ENCODE measurements around the gene ZNF654.
A peak's percentile ranks its signal among the peaks of the same experiment; 100 is the strongest.

The ZNF654 gene

GRCh38 chr3:88076712-88077111, 17.7 kb downstream of the ZNF654 start:
- Mint-ChIP-seq H3K36me3 (ENCODE audit: insufficient read depth) (no peaks in the 10 kb centered on the region), H3K9me3 (no peaks in the 10 kb centered on the region), H3K27me3 (no peaks in the 10 kb centered on the region), H3K27ac (ENCODE audit: low read depth) (peak overlapping the region; percentile 39), H3K4me3 (no peak overlapping the region), H3K4me1 (peaks cover 73% of the 10 kb centered on the region)
- DNase-seq (ENCODE audit: low spot score in 2 of 2), result no peak
- ATAC-seq (replicated peaks; ENCODE audit: extremely low read depth, poor library complexity, severe bottlenecking), result no peak

GRCh38 chr3:88078932-88079331, 19.9 kb downstream of the ZNF654 start:
- Mint-ChIP-seq H3K27ac (ENCODE audit: low read depth) (no peak overlapping the region), H3K9me3 (no peaks in the 10 kb centered on the region), H3K27me3 (no peaks in the 10 kb centered on the region), H3K4me3 (no peak overlapping the region), H3K4me1 (peaks cover 73% of the 10 kb centered on the region), H3K36me3 (ENCODE audit: insufficient read depth) (peaks cover 2% of the 10 kb centered on the region)
- no peak for DNase-seq (ENCODE audit: low spot score in 2 of 2)
- no peak for ATAC-seq (replicated peaks; ENCODE audit: extremely low read depth, poor library complexity, severe bottlenecking)

DNA sequence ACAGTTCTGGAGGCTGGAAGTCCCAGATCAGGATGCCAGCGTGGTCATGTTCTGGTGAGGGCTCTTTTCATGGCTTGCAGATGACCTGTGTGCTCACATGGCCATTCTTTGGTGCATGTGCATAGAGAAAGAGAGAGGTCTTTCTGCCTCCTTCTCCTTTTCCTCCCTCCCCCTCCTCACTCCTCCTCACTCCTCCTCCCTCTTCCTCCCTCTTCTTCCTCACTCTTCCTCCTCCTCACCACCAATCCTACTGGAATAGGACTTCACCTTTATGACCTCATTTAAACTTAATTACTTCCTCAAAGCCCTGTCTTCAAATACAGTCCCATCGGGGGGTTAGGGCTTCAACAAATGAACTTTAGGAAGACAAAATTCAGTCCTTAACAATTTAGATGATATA, 23.8 kb downstream of the ZNF654 start:
- Mint-ChIP-seq H3K27me3 (no peaks in the 10 kb centered on the region), H3K36me3 (ENCODE audit: insufficient read depth) (peaks cover 13% of the 10 kb centered on the region), H3K9me3 (no peaks in the 10 kb centered on the region), H3K4me3 (no peak overlapping the region), H3K27ac (ENCODE audit: low read depth) (no peak overlapping the region), H3K4me1 (peaks cover 60% of the 10 kb centered on the region)
- no peak for ATAC-seq (replicated peaks; ENCODE audit: extremely low read depth, poor library complexity, severe bottlenecking)
- no peak for DNase-seq (ENCODE audit: low spot score in 2 of 2)

DNA sequence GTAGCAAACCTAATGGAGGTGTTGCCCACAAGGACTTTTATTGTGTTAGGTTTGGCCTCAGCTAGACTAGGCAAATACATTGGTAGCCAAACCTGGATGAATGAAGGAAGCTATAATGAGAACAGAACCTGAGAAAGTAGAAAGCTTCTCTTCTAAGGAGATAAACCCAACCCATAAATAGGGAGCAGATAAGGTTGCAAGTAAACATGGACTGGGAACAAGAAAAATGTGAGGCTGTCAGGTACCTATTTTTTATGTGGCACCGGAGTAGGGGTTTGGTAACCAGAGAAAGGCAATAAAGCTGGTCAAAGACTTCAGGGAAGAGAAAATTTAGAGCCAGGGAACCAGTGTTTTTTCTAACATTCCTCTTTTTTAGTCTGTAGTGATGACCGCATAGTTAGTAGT, 25.0 kb downstream of the ZNF654 start:
- H3K4me1 Mint-ChIP-seq, result peaks cover 49% of the 10 kb centered on the region
- ATAC-seq (replicated peaks; ENCODE audit: extremely low read depth, poor library complexity, severe bottlenecking) (no peak), DNase-seq (ENCODE audit: low spot score in 2 of 2) (no peak)
- no peaks in the 10 kb centered on the region for H3K27me3 Mint-ChIP-seq
- H3K9me3 Mint-ChIP-seq, result no peaks in the 10 kb centered on the region
- H3K4me3 Mint-ChIP-seq, result no peak overlapping the region
- H3K27ac Mint-ChIP-seq (ENCODE audit: low read depth), result no peak overlapping the region
- H3K36me3 Mint-ChIP-seq (ENCODE audit: insufficient read depth), result peaks cover 13% of the 10 kb centered on the region

- Mint-ChIP-seq H3K4me3 (no peak overlapping the region), H3K9me3 (no peaks in the 10 kb centered on the region), H3K4me1 (peaks cover 22% of the 10 kb centered on the region), H3K27ac (ENCODE audit: low read depth) (no peak overlapping the region), H3K36me3 (ENCODE audit: insufficient read depth) (peaks cover 24% of the 10 kb centered on the region), H3K27me3 (no peaks in the 10 kb centered on the region)
- ATAC-seq (replicated peaks; ENCODE audit: extremely low read depth, poor library complexity, severe bottlenecking) (no peak), DNase-seq (ENCODE audit: low spot score in 2 of 2) (no peak)
Observed at GRCh38 chr3:88090681-88091080, 31.6 kb downstream of the ZNF654 start.

DNA sequence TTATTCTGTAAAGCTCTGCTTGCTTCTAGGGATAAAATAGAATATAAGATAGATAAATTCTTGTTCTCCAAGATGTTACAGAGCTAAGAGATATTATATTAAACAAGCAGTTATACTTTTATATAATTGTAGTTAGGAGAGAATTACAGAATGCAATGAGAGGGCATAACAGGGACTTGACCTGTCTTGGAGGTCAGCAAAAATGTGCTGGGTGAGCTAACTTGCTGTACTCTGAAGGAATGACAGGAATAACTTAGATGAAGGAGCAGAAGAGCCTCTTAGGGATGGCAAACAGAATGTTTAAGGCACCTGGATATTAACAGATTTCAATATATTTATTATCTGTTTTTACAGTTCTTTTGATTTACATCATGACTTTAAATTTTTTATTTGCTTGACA, 33.2 kb downstream of the ZNF654 start:
- H3K4me3 Mint-ChIP-seq, result no peak overlapping the region
- peaks cover 28% of the 10 kb centered on the region for H3K4me1 Mint-ChIP-seq
- peaks cover 21% of the 10 kb centered on the region for H3K36me3 Mint-ChIP-seq (ENCODE audit: insufficient read depth)
- ATAC-seq (replicated peaks; ENCODE audit: extremely low read depth, poor library complexity, severe bottlenecking), result no peak
- H3K27me3 Mint-ChIP-seq, result no peaks in the 10 kb centered on the region
- no peak for DNase-seq (ENCODE audit: low spot score in 2 of 2)
- no peaks in the 10 kb centered on the region for H3K9me3 Mint-ChIP-seq
- H3K27ac Mint-ChIP-seq (ENCODE audit: low read depth), result no peak overlapping the region

DNA sequence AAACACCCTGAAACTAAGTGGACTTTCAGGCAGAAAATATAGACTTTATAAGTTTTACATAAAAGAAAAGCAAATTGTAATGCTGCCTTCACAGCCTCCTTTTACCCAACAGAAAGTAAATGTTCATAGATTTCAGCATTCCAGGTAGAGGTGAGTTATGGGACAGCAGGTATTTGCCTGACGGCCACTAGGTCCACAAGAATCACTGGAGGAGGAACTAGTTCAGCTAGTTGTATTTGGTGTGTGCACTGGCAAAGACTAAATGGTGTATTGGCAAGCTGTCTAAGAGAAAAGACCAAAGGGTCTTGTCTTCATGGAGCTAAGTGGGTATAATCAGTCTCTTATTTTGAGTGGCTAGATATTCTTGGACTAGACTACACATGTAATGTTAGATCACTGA, 34.2 kb downstream of the ZNF654 start:
- peaks cover 24% of the 10 kb centered on the region for H3K36me3 Mint-ChIP-seq (ENCODE audit: insufficient read depth)
- DNase-seq (ENCODE audit: low spot score in 2 of 2) (no peak), ATAC-seq (replicated peaks; ENCODE audit: extremely low read depth, poor library complexity, severe bottlenecking) (no peak)
- H3K27ac Mint-ChIP-seq (ENCODE audit: low read depth), result no peak overlapping the region
- no peaks in the 10 kb centered on the region for H3K27me3 Mint-ChIP-seq
- peaks cover 6% of the 10 kb centered on the region for H3K9me3 Mint-ChIP-seq
- peaks cover 36% of the 10 kb centered on the region for H3K4me1 Mint-ChIP-seq
- no peak overlapping the region for H3K4me3 Mint-ChIP-seq

DNA sequence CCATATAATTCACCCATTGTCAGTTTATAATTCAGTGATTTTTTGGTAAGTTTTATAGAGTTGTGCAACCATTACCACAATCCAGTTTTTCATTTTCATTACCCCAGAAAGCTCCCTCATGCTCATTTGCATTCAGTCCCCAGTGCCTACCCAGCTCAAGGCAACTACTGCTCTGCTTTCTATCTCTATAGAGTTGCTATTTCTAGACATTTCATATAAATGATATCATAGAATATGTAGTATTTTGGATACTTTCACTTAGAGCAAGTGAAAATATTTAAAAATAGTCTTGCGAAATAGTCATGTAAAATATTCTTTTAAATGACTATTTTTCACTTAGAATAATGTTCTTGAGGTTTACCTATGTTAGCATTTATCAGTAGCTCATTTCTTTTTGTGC, 42.1 kb downstream of the ZNF654 start:
- DNase-seq (ENCODE audit: low spot score in 2 of 2), result no peak
- Mint-ChIP-seq H3K4me3 (no peak overlapping the region), H3K9me3 (peaks cover 6% of the 10 kb centered on the region), H3K36me3 (ENCODE audit: insufficient read depth) (peaks cover 17% of the 10 kb centered on the region), H3K27me3 (no peaks in the 10 kb centered on the region), H3K27ac (ENCODE audit: low read depth) (no peak overlapping the region), H3K4me1 (peaks cover 36% of the 10 kb centered on the region)
- ATAC-seq (replicated peaks; ENCODE audit: extremely low read depth, poor library complexity, severe bottlenecking), result no peak

DNA sequence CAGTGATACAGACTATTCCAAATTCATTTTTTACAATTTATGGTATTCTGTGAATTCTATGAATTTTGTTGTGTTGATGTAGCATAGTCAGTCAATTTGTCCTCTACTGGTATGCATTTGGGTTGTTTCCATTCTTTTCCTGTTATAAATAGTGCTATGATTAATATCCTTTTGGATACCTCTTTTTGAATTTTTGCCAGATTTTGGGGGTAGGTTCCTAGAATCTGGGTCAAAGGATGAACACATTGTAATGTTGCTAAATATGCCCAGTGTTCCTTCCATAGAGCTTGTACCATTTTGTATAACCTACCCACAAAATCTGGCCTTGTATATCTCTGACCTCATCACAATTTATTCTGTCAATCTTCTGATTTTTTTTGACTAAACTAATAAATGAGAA, 46.3 kb downstream of the ZNF654 start:
- H3K27ac Mint-ChIP-seq (ENCODE audit: low read depth), result no peak overlapping the region
- ATAC-seq (replicated peaks; ENCODE audit: extremely low read depth, poor library complexity, severe bottlenecking), result no peak
- no peak for DNase-seq (ENCODE audit: low spot score in 2 of 2)
- no peaks in the 10 kb centered on the region for H3K27me3 Mint-ChIP-seq
- H3K4me3 Mint-ChIP-seq, result no peak overlapping the region
- H3K4me1 Mint-ChIP-seq, result peaks cover 33% of the 10 kb centered on the region
- no peaks in the 10 kb centered on the region for H3K9me3 Mint-ChIP-seq
- peaks cover 6% of the 10 kb centered on the region for H3K36me3 Mint-ChIP-seq (ENCODE audit: insufficient read depth)

DNA sequence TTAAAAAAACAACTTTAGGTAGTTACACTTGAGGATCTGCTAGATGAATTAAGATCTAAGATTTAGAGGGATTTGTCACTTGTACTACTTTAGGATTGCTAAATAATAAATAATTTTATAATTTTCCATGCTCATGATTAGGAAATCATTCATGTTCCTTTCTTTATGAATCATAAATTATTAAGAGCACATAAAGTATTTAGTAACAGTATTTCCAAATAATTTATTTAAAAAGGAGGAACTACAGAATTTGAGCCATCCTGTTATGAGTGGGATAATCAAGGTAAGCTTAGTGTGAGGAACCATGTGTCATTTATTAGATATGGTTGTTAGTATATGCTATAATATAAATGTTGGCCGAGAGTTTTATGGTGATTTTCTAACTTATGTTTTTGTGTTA, 53.2 kb downstream of the ZNF654 start:
- no peak for DNase-seq (ENCODE audit: low spot score in 2 of 2)
- no peak for ATAC-seq (replicated peaks; ENCODE audit: extremely low read depth, poor library complexity, severe bottlenecking)
- Mint-ChIP-seq H3K4me1 (peaks cover 11% of the 10 kb centered on the region), H3K9me3 (no peaks in the 10 kb centered on the region), H3K27ac (ENCODE audit: low read depth) (no peak overlapping the region), H3K36me3 (ENCODE audit: insufficient read depth) (peaks cover 11% of the 10 kb centered on the region), H3K4me3 (no peak overlapping the region), H3K27me3 (no peaks in the 10 kb centered on the region)

DNA sequence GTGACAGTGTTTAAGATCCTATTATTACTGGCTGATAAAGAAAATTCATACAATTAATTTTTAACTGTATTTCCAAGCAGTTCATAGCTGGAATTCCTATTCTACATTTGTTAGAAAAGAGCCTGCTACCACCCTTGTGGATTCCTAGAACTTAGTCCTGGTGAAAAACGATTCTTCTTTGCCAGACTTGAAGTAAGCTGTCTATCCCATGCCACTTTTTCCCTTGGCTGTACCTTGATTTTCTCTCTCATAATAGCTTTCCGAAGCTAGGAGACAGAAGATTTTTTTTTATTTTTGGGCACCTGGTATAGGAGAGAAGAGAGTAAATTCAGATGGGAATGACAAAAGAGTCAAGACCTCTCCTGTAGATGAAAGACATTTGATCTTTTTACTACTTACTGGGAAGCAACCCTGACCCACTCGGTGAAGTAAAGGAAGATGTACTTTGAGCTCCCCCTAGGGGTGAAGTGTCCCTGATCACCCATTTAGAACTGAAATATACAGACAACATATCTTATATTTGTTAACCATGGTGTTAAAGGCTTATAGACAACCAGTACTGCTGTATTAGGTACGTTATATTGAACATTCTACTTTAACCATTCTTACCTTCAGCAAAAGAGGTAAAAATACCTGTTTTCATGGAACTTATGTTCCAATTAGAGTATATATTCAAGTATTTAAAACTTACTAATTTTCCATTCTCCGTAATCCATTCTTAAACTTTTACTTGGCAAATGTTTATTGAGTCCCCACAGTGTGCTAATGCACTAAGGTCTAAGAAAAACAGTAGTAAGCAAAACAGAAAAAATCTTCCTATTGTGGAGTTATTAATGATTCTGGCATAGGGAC, 54.5 kb downstream of the ZNF654 start:
- no peaks in the 10 kb centered on the region for H3K27me3 Mint-ChIP-seq
- peak; percentile 16 to 48 for DNase-seq (ENCODE audit: low spot score in 2 of 2)
- H3K4me3 Mint-ChIP-seq, result no peak overlapping the region
- ATAC-seq (replicated peaks; ENCODE audit: extremely low read depth, poor library complexity, severe bottlenecking), result peak; percentile 91
- peaks cover 16% of the 10 kb centered on the region for H3K4me1 Mint-ChIP-seq
- H3K36me3 Mint-ChIP-seq (ENCODE audit: insufficient read depth), result peaks cover 11% of the 10 kb centered on the region
- no peak overlapping the region for H3K27ac Mint-ChIP-seq (ENCODE audit: low read depth)
- H3K9me3 Mint-ChIP-seq, result no peaks in the 10 kb centered on the region

- no peak for DNase-seq (ENCODE audit: low spot score in 2 of 2)
- no peak for ATAC-seq (replicated peaks; ENCODE audit: extremely low read depth, poor library complexity, severe bottlenecking)
- Mint-ChIP-seq H3K27ac (ENCODE audit: low read depth) (no peak overlapping the region), H3K27me3 (no peaks in the 10 kb centered on the region), H3K9me3 (no peaks in the 10 kb centered on the region), H3K4me1 (peaks cover 10% of the 10 kb centered on the region), H3K4me3 (no peak overlapping the region), H3K36me3 (ENCODE audit: insufficient read depth) (peaks cover 11% of the 10 kb centered on the region)
Observed at GRCh38 chr3:88114878-88115549, 56.0 kb downstream of the ZNF654 start.

DNA sequence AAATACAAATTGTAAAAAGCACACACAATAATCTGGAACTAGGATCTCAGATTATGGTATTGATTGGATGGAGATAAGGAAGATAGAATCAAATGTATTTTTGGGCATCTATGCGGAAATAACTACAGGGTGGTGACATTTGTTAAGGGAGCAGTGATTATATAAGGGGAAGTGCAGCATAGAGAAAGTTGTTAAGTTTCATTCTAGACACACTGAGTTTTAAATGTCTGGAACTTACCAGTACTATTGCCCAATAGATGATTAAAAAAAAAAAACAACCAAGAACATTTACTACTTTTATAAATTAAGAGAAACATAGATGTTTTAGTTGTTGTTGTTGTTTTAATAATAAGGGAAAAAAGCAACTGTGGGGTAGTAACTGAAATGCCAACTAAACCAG, 58.6 kb downstream of the ZNF654 start:
- Mint-ChIP-seq H3K4me1 (peaks cover 17% of the 10 kb centered on the region), H3K27me3 (no peaks in the 10 kb centered on the region), H3K36me3 (ENCODE audit: insufficient read depth) (peaks cover 11% of the 10 kb centered on the region), H3K27ac (ENCODE audit: low read depth) (no peak overlapping the region), H3K9me3 (no peaks in the 10 kb centered on the region), H3K4me3 (no peak overlapping the region)
- DNase-seq (ENCODE audit: low spot score in 2 of 2) (no peak), ATAC-seq (replicated peaks; ENCODE audit: extremely low read depth, poor library complexity, severe bottlenecking) (no peak)

Measured in central memory CD8-positive, alpha-beta T cell (primary cell).